IMR-90 (cell line): ENCODE measurements around the gene SPNS1. TPM values are rescaled to one million over a fixed set of nuclear protein-coding genes. Genes with fewer than 3 reads are reported as not detected.

Experiments
- ATAC-seq: fragments of 200-7000 bp; cut with Tn5 transposase; 2 replicates; pipeline ENCODE4 v1.9.1; 2020; ENCODE audit warnings: low read depth, mild to moderate bottlenecking, moderate library complexity
- BruUV-seq: library from RNA; stranded (reverse); fragments of 400-500 nt; replicated peaks from 2 replicates; lab custom pipeline; 2021; lab: Mats Ljungman, UMichigan
- CTCF ChIA-PET: fragments of 300-600 bp; formaldehyde crosslinking; extraction: SDS; loops from one replicate; lab custom pipeline; 2021; ENCODE audit warnings: antibody characterized with exemption; lab: Yijun Ruan, JAX
- POLR2A ChIA-PET: fragments of 300-600 bp; sonication (Branson Sonifier 250); formaldehyde crosslinking; loops from one replicate; lab custom pipeline; 2022; ENCODE audit warnings: antibody characterized with exemption; ENCODE audit not compliant: unreplicated experiment; lab: Charles Lee
- DNase-seq: peaks from one replicate; pipeline ENCODE4 v3.0.0; 2013
- H2AFZ ChIP-seq: replicated peaks from 2 replicates; pipeline ENCODE3; 2013; ENCODE audit warnings: low read length, mild to moderate bottlenecking; ENCODE audit not compliant: poor library complexity
- H2AK5ac ChIP-seq: 2 replicates; pipeline ENCODE4 v1.6.1; 2013; ENCODE audit warnings: low read depth, low read length, inconsistent platforms
- H2AK9ac ChIP-seq: replicated peaks from 2 replicates; pipeline ENCODE3; 2013; ENCODE audit warnings: mild to moderate bottlenecking, low read depth, low read length, moderate library complexity; ENCODE audit not compliant: poor library complexity
- H2BK120ac ChIP-seq: 2 replicates; pipeline ENCODE4 v1.6.1; 2013; ENCODE audit warnings: low read depth, low read length, inconsistent platforms
- H2BK15ac ChIP-seq: 3 replicates; pipeline ENCODE4 v1.6.1; 2013; ENCODE audit warnings: low read depth, low read length, inconsistent platforms
- H2BK20ac ChIP-seq: 2 replicates; pipeline ENCODE4 v1.6.1; 2013; ENCODE audit warnings: low read depth, mild to moderate bottlenecking, inconsistent platforms, low read length, moderate library complexity
- H2BK5ac ChIP-seq: 2 replicates; pipeline ENCODE4 v1.6.1; 2013; ENCODE audit warnings: mild to moderate bottlenecking, low read depth, low read length, inconsistent platforms; ENCODE audit not compliant: poor library complexity, severe bottlenecking
- H3K14ac ChIP-seq: replicated peaks from 2 replicates; pipeline ENCODE4 v1.6.1; 2013; ENCODE audit warnings: low read depth, low read length, inconsistent platforms
- H3K18ac ChIP-seq: 2 replicates; pipeline ENCODE4 v1.6.1; 2013; ENCODE audit warnings: low read depth, low read length, control low read depth
- H3K23ac ChIP-seq: 2 replicates; pipeline ENCODE4 v1.6.1; 2013; ENCODE audit warnings: low read depth, low read length, inconsistent platforms
- H3K27ac ChIP-seq: 2 replicates; pipeline ENCODE4 v1.5.1; 2013; ENCODE audit warnings: mild to moderate bottlenecking, control low read depth, low read length; ENCODE audit not compliant: insufficient read depth
- H3K27me3 ChIP-seq: 2 replicates; pipeline ENCODE4 v1.6.1; 2013; ENCODE audit warnings: low read length; ENCODE audit not compliant: control insufficient read depth, insufficient read depth
- H3K36me3 ChIP-seq: 2 replicates; pipeline ENCODE4 v1.6.1; 2013; ENCODE audit warnings: low read length, mixed read lengths; ENCODE audit not compliant: control insufficient read depth, insufficient read depth
- H3K4ac ChIP-seq: 2 replicates; pipeline ENCODE4 v1.6.1; 2013; ENCODE audit warnings: low read depth, low read length, inconsistent platforms
- H3K4me1 ChIP-seq: 2 replicates; pipeline ENCODE4 v1.6.1; 2013; ENCODE audit warnings: low read length, mixed read lengths; ENCODE audit not compliant: control insufficient read depth, insufficient read depth
- H3K4me2 ChIP-seq: 2 replicates; pipeline ENCODE4 v1.6.1; 2013; ENCODE audit warnings: low read depth, mild to moderate bottlenecking, control low read depth, low read length, moderate library complexity
- H3K4me3 ChIP-seq: 2 replicates; pipeline ENCODE4 v1.5.1; 2013; ENCODE audit warnings: low read depth, mild to moderate bottlenecking, control low read depth, low read length, moderate library complexity; ENCODE audit not compliant: insufficient read depth
- H3K56ac ChIP-seq: 2 replicates; pipeline ENCODE4 v1.6.1; 2013; ENCODE audit warnings: low read length, inconsistent platforms; ENCODE audit not compliant: insufficient read depth; ENCODE audit errors: extremely low read depth
- H3K79me1 ChIP-seq, 2 experiments: 2 replicates each; pipeline ENCODE4 v1.6.1; 2013; ENCODE audit warnings: low read length in 2 of 2, inconsistent platforms in 1 of 2, low read depth in 1 of 2
- H3K9ac ChIP-seq: 2 replicates; pipeline ENCODE4 v1.6.1; 2013; ENCODE audit warnings: low read depth, low read length, control low read depth
- H3K9me1 ChIP-seq: 2 replicates; pipeline ENCODE4 v1.6.1; 2013; ENCODE audit warnings: low read length, inconsistent platforms; ENCODE audit not compliant: insufficient read depth
- H3K9me3 ChIP-seq: 2 replicates; pipeline ENCODE4 v1.6.1; 2013; ENCODE audit warnings: low read length; ENCODE audit not compliant: control insufficient read depth, insufficient read depth
- H4K20me1 ChIP-seq: 2 replicates; pipeline ENCODE4 v1.6.1; 2013; ENCODE audit warnings: low read length, inconsistent platforms; ENCODE audit not compliant: insufficient read depth
- H4K5ac ChIP-seq: 2 replicates; pipeline ENCODE4 v1.6.1; 2013; ENCODE audit warnings: mild to moderate bottlenecking, low read depth, low read length, control low read depth
- H4K8ac ChIP-seq, 2 experiments: 2 replicates each; pipeline ENCODE4 v1.6.1; 2013; ENCODE audit warnings: low read depth in 2 of 2, low read length in 2 of 2, control low read depth in 1 of 2, inconsistent platforms in 1 of 2
- H4K91ac ChIP-seq: 2 replicates; pipeline ENCODE4 v1.6.1; 2013; ENCODE audit warnings: low read depth, low read length, inconsistent platforms; ENCODE audit not compliant: insufficient read depth
- CEBPB ChIP-seq: IDR thresholded peaks from 2 replicates; pipeline ENCODE4 v1.6.1; 2012; ENCODE audit warnings: low read depth, low read length, improper control_type of control experiment
- CHD1 ChIP-seq: IDR thresholded peaks from 2 replicates; pipeline ENCODE4 v1.6.1; 2012; ENCODE audit warnings: low read depth, low read length, improper control_type of control experiment
- FOS ChIP-seq: fragments of 150-350 bp; IDR thresholded peaks from 2 replicates; pipeline ENCODE4 v1.6.1; 2016; ENCODE audit warnings: low read depth, low read length
- MAFK ChIP-seq: IDR thresholded peaks from 2 replicates; pipeline ENCODE4 v1.6.1; 2012; ENCODE audit warnings: low read depth, low read length, improper control_type of control experiment
- MAZ ChIP-seq: IDR thresholded peaks from 2 replicates; pipeline ENCODE4 v1.6.1; 2012; ENCODE audit warnings: low read depth, mild to moderate bottlenecking, low read length, improper control_type of control experiment, moderate library complexity, borderline replicate concordance
- MXI1 ChIP-seq: IDR thresholded peaks from 2 replicates; pipeline ENCODE4 v1.6.1; 2012; ENCODE audit warnings: low read depth, mild to moderate bottlenecking, low read length, moderate library complexity, borderline replicate concordance
- NFE2L2 ChIP-seq: fragments of 150-350 bp; IDR thresholded peaks from 2 replicates; pipeline ENCODE4 v1.6.1; 2016; ENCODE audit warnings: low read depth, mild to moderate bottlenecking, low read length
- POLR2A ChIP-seq: IDR thresholded peaks from 2 replicates; pipeline ENCODE4 v1.6.1; 2012; ENCODE audit warnings: mild to moderate bottlenecking, low read depth, low read length
- RAD21 ChIP-seq: IDR thresholded peaks from 2 replicates; pipeline ENCODE4 v1.6.1; 2012; ENCODE audit warnings: low read length, improper control_type of control experiment
- RCOR1 ChIP-seq: IDR thresholded peaks from 2 replicates; pipeline ENCODE4 v1.6.1; 2012; ENCODE audit warnings: mild to moderate bottlenecking, low read length, improper control_type of control experiment; ENCODE audit not compliant: insufficient replicate concordance
- RFX5 ChIP-seq: IDR thresholded peaks from 2 replicates; pipeline ENCODE4 v1.8.0; 2012; ENCODE audit warnings: low read depth, mild to moderate bottlenecking, low read length, moderate library complexity
- WGBS, 2 experiments: methylation state at CpG; one replicate each; pipeline versions ENCODE4 v1.1.5 to v1.1.7; 2013; ENCODE audit warnings: missing lambda C conversion rate in 2 of 2; ENCODE audit not compliant: insufficient read length in 1 of 2; ENCODE audit errors: extremely low coverage in 2 of 2; 5-methylcytosine and 5-hydroxymethylcytosine counted together
- dilution Hi-C: fragments of 300-500 bp; cut with HindIII; formaldehyde crosslinking; loops from one replicate; pipeline ENCODE4 v1.14.3; 2018; ENCODE audit warnings: low sequenced_read_pairs; ENCODE audit not compliant: unreplicated experiment
- in situ Hi-C: fragments of 300-500 bp; cut with MboI; formaldehyde crosslinking; loops from 3 replicates; pipeline ENCODE4 v1.14.3; 2019; ENCODE audit warnings: low sequenced_read_pairs, inconsistent platforms, mixed read lengths
- intact Hi-C: fragments of 100-400 bp; cut with micrococcal nuclease; formaldehyde crosslinking; loops from 2 replicates; pipeline ENCODE4 v1.10.0; 2022
- polyA plus RNA-seq, 3 experiments: library from polyadenylated mRNA; depleted of rRNA; stranded (reverse); fragments of >200 nt; gene quantifications; 2 replicates each; pipeline ENCODE4 v1.2.3, GENCODE V29; 2012; ENCODE audit warnings: low replicate concordance in 1 of 3
- total RNA-seq: library from RNA; depleted of rRNA; stranded (reverse); fragments of >200 nt; gene quantifications from 2 replicates; pipeline ENCODE4 v1.2.3, GENCODE V29; 2012
- TF ChIP-seq, protein P1 (sequence below): fragments of 150-350 bp; IDR thresholded peaks from 2 replicates; pipeline ENCODE4 v1.6.1; 2017; ENCODE audit warnings: mild to moderate bottlenecking, antibody characterized with exemption, low read length, low read depth
- TF ChIP-seq, protein P2 (sequence below): fragments of 150-350 bp; IDR thresholded peaks from 2 replicates; pipeline ENCODE4 v1.6.1; 2016; ENCODE audit warnings: low read depth, mild to moderate bottlenecking, low read length, moderate library complexity, borderline replicate concordance
- TF ChIP-seq, protein P3 (sequence below): conservative IDR thresholded peaks from 2 replicates; pipeline ENCODE4 v1.5.1; 2012; ENCODE audit warnings: mild to moderate bottlenecking, low read depth, low read length, improper control_type of control experiment

Gene SPNS1
- total and polyA plus RNA-seq, 2 of the 4 experiments (the other 2 are of a cell fraction), result 4.7 to 37.3 TPM

GRCh38 chr16:29009050-29009837, 34.7 kb downstream of the SPNS1 start:
- no peak overlapping the region for H3K56ac ChIP-seq
- H3K23ac ChIP-seq, result no peak overlapping the region
- no peaks in the 10 kb centered on the region for H3K79me1 ChIP-seq
- H3K9me3 ChIP-seq, result no peaks in the 10 kb centered on the region
- H2BK5ac ChIP-seq, result no peak overlapping the region
- H2AK5ac ChIP-seq, result no peak overlapping the region; the same call in 1 of the 2 replicates
- no peak for DNase-seq
- H4K5ac ChIP-seq, result no peak overlapping the region
- CTCF ChIA-PET, result no interaction called here
- no peak overlapping the region for H3K4me3 ChIP-seq
- no TSS peak for BruUV-seq
- H3K4me1 ChIP-seq, result peaks cover 2% of the 10 kb centered on the region; the same call in 1 of the 2 replicates
- no peak overlapping the region for H2BK20ac ChIP-seq
- H2AK9ac ChIP-seq, result no peak overlapping the region
- no peak overlapping the region for H3K9ac ChIP-seq
- H2BK120ac ChIP-seq, result no peak overlapping the region
- H3K18ac ChIP-seq, result no peak overlapping the region
- no peak overlapping the region for H4K91ac ChIP-seq
- no peaks in the 10 kb centered on the region; the same call in 1 of the 2 replicates for H3K27me3 ChIP-seq
- no peak overlapping the region for H4K8ac ChIP-seq
- no peak overlapping the region for H3K4me2 ChIP-seq
- ATAC-seq, result no peak
- H4K20me1 ChIP-seq, result no peaks in the 10 kb centered on the region
- in situ Hi-C loops (no loop called here), dilution Hi-C loops (no loop called here), intact Hi-C loops (no loop called here)
- H2BK15ac ChIP-seq, result no peak overlapping the region
- POLR2A ChIA-PET, result no interaction called here
- H2AFZ ChIP-seq, result peak overlapping the region; percentile 8
- 100% methylated on average over 2 of the region's 14 CpGs; no CpG with 5 or more reads in 1 of the 2 experiments for WGBS, 2 experiments
- H3K9me1 ChIP-seq, result no peaks in the 10 kb centered on the region
- no peak overlapping the region for H3K4ac ChIP-seq
- H3K36me3 ChIP-seq, result no peaks in the 10 kb centered on the region
- TF ChIP-seq NFE2L2, result no peak
- TF ChIP-seq RAD21, result no peak
- TF ChIP-seq RFX5, result no peak
- TF ChIP-seq, protein P1, sequence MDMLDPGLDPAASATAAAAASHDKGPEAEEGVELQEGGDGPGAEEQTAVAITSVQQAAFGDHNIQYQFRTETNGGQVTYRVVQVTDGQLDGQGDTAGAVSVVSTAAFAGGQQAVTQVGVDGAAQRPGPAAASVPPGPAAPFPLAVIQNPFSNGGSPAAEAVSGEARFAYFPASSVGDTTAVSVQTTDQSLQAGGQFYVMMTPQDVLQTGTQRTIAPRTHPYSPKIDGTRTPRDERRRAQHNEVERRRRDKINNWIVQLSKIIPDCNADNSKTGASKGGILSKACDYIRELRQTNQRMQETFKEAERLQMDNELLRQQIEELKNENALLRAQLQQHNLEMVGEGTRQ, result no peak
- no peak for TF ChIP-seq CEBPB
- TF ChIP-seq CHD1, result no peak
- no peak for TF ChIP-seq FOS
- TF ChIP-seq RCOR1, result no peak
- TF ChIP-seq MAFK, result no peak
- no peak for TF ChIP-seq MXI1
- TF ChIP-seq POLR2A, result no peak
- no peak for TF ChIP-seq MAZ
- TF ChIP-seq, protein P2, sequence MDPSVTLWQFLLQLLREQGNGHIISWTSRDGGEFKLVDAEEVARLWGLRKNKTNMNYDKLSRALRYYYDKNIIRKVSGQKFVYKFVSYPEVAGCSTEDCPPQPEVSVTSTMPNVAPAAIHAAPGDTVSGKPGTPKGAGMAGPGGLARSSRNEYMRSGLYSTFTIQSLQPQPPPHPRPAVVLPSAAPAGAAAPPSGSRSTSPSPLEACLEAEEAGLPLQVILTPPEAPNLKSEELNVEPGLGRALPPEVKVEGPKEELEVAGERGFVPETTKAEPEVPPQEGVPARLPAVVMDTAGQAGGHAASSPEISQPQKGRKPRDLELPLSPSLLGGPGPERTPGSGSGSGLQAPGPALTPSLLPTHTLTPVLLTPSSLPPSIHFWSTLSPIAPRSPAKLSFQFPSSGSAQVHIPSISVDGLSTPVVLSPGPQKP, result no peak
- TF ChIP-seq, protein P3, sequence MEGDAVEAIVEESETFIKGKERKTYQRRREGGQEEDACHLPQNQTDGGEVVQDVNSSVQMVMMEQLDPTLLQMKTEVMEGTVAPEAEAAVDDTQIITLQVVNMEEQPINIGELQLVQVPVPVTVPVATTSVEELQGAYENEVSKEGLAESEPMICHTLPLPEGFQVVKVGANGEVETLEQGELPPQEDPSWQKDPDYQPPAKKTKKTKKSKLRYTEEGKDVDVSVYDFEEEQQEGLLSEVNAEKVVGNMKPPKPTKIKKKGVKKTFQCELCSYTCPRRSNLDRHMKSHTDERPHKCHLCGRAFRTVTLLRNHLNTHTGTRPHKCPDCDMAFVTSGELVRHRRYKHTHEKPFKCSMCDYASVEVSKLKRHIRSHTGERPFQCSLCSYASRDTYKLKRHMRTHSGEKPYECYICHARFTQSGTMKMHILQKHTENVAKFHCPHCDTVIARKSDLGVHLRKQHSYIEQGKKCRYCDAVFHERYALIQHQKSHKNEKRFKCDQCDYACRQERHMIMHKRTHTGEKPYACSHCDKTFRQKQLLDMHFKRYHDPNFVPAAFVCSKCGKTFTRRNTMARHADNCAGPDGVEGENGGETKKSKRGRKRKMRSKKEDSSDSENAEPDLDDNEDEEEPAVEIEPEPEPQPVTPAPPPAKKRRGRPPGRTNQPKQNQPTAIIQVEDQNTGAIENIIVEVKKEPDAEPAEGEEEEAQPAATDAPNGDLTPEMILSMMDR, result no peak
- H3K14ac ChIP-seq, result no peak overlapping the region
- no peak overlapping the region for H3K27ac ChIP-seq
